Lung (tissue), 12 donors: ENCODE data around the gene RBM25. TPM values are rescaled to one million over a fixed set of nuclear protein-coding genes. Genes with fewer than 3 reads are reported as not detected.

ENCODE experiments used
- ATAC-seq: fragments of 200-7000 bp; cut with Tn5 transposase; one replicate; pipeline ENCODE4 v1.9.1; 2020; ENCODE audit warnings: moderate number of reproducible peaks; ENCODE audit not compliant: insufficient read depth, low FRiP score
- DNase-seq, 3 donors: peaks; one replicate each; pipeline ENCODE4 v3.0.0-alpha.2; 2013 to 2017
- H3K27ac ChIP-seq, 2 donors: one replicate each; pipeline ENCODE4 v1.5.1; 2013; ENCODE audit warnings: mild to moderate bottlenecking in 2 of 2, moderate library complexity in 2 of 2, control low read depth in 1 of 2, inconsistent platforms in 1 of 2, low read depth in 1 of 2, low read length in 1 of 2
- H3K27me3 ChIP-seq, 3 donors: one replicate each; pipeline ENCODE4 v1.5.1; 2013; ENCODE audit warnings: low read length in 2 of 3; ENCODE audit not compliant: control insufficient read depth in 3 of 3, insufficient read depth in 3 of 3
- H3K36me3 ChIP-seq, 4 donors: one replicate each; pipeline ENCODE4 v1.5.1; 2013; ENCODE audit warnings: low read length in 4 of 4, mild to moderate bottlenecking in 1 of 4, moderate library complexity in 1 of 4; ENCODE audit not compliant: control insufficient read depth in 4 of 4, insufficient read depth in 4 of 4
- H3K4me1 ChIP-seq, 5 donors: one replicate each; pipeline ENCODE4 v1.5.1; 2013; ENCODE audit warnings: low read length in 5 of 5, mild to moderate bottlenecking in 2 of 5, moderate library complexity in 1 of 5; ENCODE audit not compliant: control insufficient read depth in 5 of 5, insufficient read depth in 5 of 5
- H3K4me3 ChIP-seq: one replicate; pipeline ENCODE4 v1.5.1; 2013; ENCODE audit warnings: mild to moderate bottlenecking, control low read depth, moderate library complexity
- H3K9ac ChIP-seq, 2 donors: one replicate each; pipeline ENCODE4 v1.5.1; 2013; ENCODE audit warnings: low read length in 2 of 2, control low read depth in 1 of 2; ENCODE audit not compliant: insufficient read depth in 1 of 2
- H3K9me3 ChIP-seq, 4 donors: one replicate each; pipeline ENCODE4 v1.5.1; 2013; ENCODE audit warnings: low read length in 3 of 4, mild to moderate bottlenecking in 1 of 4, moderate library complexity in 1 of 4; ENCODE audit not compliant: control insufficient read depth in 4 of 4, insufficient read depth in 3 of 4
- CTCF ChIP-seq: IDR thresholded peaks from 2 replicates; pipeline ENCODE4 v1.5.1; 2012; ENCODE audit warnings: mild to moderate bottlenecking; ENCODE audit errors: control extremely low read depth, extremely low read depth
- WGBS, 2 donors: extraction: QIAGEN DNeasy Blood & Tissue Kit; methylation state at CpG; one replicate each; pipeline ENCODE4 v1.1.7; 2013; 5-methylcytosine and 5-hydroxymethylcytosine counted together
- polyA plus RNA-seq, 2 donors: library from polyadenylated mRNA; stranded (reverse); fragments of 200-250 nt; gene quantifications; one replicate each; pipeline ENCODE4 v1.2.1, GENCODE V29; 2013
- total RNA-seq, 2 donors: library from RNA; depleted of rRNA in 1 of 2; stranded (reverse); fragments of >200 nt in 1 of 2; gene quantifications; one replicate each; pipeline ENCODE4 v1.2.1, GENCODE V29; 2014 to 2021
- donor health status: control.
- donor health status: control.
- donor health status: Bipolar disorder and iron deficiency.
- donor health status: healthy.
- donor health status: DM: yes; HTN: yes; CAD: no.

Gene RBM25
- total and polyA plus RNA-seq, 4 donors: 27.9 to 103 (median 55.0) TPM

- Histone ChIP-seq H3K4me1 (peaks cover 0 to 21% (median 3%) of the 10 kb centered on the region in 5 donors), H3K27ac (peak overlapping the region; percentile 88 to 91), H3K36me3 (peaks cover 0 to 7% (median 2%) of the 10 kb centered on the region in 4 donors), H3K9me3 (no peaks in the 10 kb centered on the region), H3K27me3 (no peaks in the 10 kb centered on the region), H3K9ac (peak overlapping the region; percentile 97 to 100), H3K4me3 (peak overlapping the region; percentile 75)
- 0 to 1% methylated on average over 25 to 27 of the region's 27 CpGs for WGBS, 2 donors
- peak in 2 of 3 donors; percentile 42 to 67 for DNase-seq
- TF ChIP-seq CTCF: no peak
- ATAC-seq: peak; percentile 5
Measured at GRCh38 chr14:73058922-73059673, 764 bp downstream of the RBM25 start.

- ATAC-seq (no peak), DNase-seq (no peak)
- H3K4me1 ChIP-seq: peaks cover 0 to 5% (median 0%) of the 10 kb centered on the region in 5 donors
- no peak overlapping the region for H3K9ac ChIP-seq
- H3K27me3 ChIP-seq: no peaks in the 10 kb centered on the region
- peaks cover 3 to 20% (median 11%) of the 10 kb centered on the region in 4 donors for H3K36me3 ChIP-seq
- H3K27ac ChIP-seq: no peak overlapping the region
- H3K4me3 ChIP-seq: no peak overlapping the region
- WGBS, 2 donors: 97 to 99% methylated on average over 4 of the region's 4 CpGs
- TF ChIP-seq CTCF: no peak
- no peaks in the 10 kb centered on the region for H3K9me3 ChIP-seq
Measured at GRCh38 chr14:73069585-73069984, 11.3 kb downstream of the RBM25 start.

DNA sequence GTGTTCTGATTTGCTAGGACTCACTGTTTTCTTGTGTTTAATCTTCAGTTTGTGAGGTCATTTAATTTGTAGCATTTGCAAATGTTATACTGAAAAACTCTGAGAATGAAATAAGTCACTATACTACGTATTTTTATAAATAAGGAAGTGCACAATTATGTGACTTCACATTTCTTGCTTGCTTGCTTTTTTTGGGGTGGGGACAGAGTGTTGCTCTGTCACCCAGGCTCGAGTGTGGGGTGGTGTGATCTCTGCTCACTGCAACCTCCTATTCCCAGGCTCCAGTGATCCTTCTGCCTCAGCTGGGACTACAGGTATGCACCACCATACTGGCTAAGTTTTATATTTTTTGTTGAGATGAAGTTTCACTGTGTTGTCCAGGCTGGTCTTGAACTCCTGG is 32.7 kb downstream of the RBM25 start:
- Histone ChIP-seq H3K9ac (no peak overlapping the region), H3K4me3 (no peak overlapping the region), H3K27ac (no peak overlapping the region), H3K4me1 (no peaks in the 10 kb centered on the region), H3K27me3 (no peaks in the 10 kb centered on the region), H3K9me3 (no peaks in the 10 kb centered on the region), H3K36me3 (peaks cover 18 to 43% (median 26%) of the 10 kb centered on the region in 4 donors)
- DNase-seq: no peak
- no peak for TF ChIP-seq CTCF
- WGBS, 2 donors: 77 to 83% methylated on average over 2 of the region's 2 CpGs
- ATAC-seq: no peak
